ENCODE data around the gene SH3GL1.

DNA sequence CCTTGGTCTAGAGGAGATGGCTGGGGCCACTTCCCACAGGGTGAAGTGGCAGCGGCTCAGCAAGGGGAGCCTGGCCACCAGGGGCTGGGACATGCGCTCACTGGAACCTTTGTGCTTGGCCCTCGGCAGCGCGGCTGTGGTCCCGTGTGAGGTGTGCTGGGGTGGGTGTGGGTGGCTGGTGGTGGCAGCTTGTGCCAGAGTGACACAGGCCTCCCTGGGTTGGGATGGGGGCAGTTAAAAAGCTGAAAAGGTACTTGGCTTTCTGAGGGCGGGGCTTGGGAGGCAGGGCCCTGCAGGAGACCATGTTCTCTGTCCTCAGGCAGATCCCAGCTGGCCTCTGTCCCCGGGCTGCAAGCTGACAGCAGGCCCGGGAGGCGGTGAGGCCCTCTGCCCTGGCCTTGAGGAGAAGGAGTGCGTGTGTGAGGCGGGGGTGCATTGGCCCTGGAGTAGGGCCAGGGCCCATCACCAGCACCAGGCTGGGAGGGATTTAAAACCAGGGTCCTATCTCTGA is 39.7 kb downstream of the SH3GL1 start:
- no peak for TF ChIP-seq HDGF (IDR thresholded peaks at IDR 0.05; ENCODE audit: borderline replicate concordance)
- no peak for TF ChIP-seq SP1 (IDR thresholded peaks at IDR 0.05)
- no peak for TF ChIP-seq BHLHE40 (IDR thresholded peaks at IDR 0.05; ENCODE audit: borderline replicate concordance)
- no peak for TF ChIP-seq FOXM1 (IDR thresholded peaks at IDR 0.05; ENCODE audit: borderline replicate concordance)
- no peak for TF ChIP-seq SUZ12 (IDR thresholded peaks at IDR 0.05)
- TF ChIP-seq FOXA1 (IDR thresholded peaks at IDR 0.05) = no peak

Measured in HEK293T (cell line).